NK-92 (cell line): Measurements from ENCODE around the gene INO80B.
"Not testable (repeated sequence)": the region's sequence is repeated elsewhere in the genome, so short reads cannot be mapped to it uniquely, and the experiment has no call there.

Experiments used
- DNase-seq: peaks from one replicate; lab custom pipeline; 2025; ENCODE audit not compliant: unreplicated experiment; lab: John Stamatoyannopoulos, UW

The INO80B gene

GRCh38 chr2:74474899-74475298, 20.0 kb downstream of the INO80B start:
- no peak for DNase-seq

DNA sequence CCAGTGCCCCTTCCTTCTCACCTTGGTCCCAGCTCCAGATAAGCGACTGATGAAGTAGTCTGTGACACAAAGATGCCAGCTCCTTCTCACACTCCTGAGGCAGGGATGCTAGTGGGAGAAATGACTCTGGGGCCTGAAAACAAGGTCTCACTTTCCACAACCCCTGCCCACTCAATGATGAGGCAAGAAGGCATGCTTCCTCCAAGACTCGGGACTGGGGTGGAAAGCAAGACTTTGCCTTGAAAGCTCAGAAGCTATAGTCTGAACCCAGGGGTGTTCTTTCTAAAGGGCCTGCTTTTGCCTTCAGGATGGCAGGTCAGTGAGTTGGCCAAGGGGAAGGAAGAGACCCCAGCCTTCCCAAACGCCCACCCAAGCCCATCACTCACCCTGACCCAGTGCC, 26.5 kb downstream of the INO80B start:
- no peak for DNase-seq

DNA sequence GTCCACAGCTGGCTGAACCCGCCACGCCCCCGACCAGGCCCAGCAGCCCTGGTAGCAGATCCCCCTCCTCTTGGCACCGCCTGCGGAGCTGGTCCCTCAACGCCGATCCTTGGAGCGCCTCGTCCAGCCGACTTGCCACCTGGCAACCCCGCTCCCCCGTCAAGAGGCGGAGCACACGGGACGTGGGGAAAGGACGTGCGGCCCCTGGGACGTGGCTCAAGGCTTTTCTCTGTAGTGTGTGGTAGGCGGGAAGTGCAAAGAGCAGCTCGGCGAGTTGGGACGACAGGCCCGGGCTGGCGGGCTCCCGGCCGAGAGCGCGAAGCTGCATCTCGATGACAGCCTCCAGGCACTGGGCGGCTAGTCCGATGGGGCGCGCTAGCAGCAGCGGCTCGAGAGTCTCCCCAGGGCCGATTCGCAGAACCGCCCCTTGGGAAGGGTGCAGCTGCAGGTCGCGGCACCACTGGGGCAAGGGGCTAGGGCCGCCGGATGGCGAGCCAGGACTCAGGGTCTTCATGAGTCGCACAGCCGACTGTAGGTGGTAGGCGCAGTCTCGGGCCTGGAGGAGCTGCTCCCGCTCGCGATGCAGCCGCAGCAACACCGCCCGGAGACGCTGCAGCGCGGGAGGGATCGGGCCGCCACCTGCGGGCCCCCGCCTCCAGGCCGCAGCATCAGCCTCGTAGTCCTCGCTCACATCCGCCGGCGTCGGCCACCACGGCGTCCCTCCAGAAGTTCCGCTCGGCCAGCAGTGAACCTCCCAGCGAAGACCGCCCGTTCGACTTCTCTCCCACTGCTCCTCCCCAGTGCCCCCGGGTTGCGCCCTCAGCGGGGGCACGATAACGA, 27.3 kb downstream of the INO80B start:
- no peak for DNase-seq

GRCh38 chr2:74482801-74483674, 28.2 kb downstream of the INO80B start, which contains the start of the genes CCDC142 and TTC31:
CCDC142 (minus strand) TSS chr2:74482998; CDS start chr2:74482837, 161 bp downstream.
TTC31 (plus strand) TSS chr2:74483081; CDS start chr2:74483096, 15 bp downstream.
- no peak for DNase-seq

- not testable (repeated sequence) for DNase-seq
Observed at GRCh38 chr2:74483675-74484164, 28.8 kb downstream of the INO80B start.

DNA sequence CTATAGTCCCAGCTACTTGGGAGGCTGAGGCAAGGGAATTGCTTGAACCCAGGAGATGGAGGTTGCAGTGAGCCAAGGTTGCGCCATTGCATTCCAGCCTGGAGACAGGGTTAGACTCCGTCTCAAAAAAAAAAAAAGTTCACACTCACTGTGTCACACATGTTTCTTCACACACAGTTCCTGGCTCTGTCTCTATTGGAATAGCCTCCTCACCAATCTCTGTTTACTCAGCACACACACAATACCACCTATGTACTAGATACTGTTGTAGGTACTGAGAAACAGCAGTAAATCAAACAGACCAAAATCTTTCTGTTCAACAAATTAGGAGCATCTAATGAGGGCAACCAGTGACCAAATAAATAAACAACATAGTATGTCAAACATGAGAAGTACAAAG, 31.3 kb downstream of the INO80B start:
- no peak for DNase-seq

- DNase-seq = no peak
Observed at GRCh38 chr2:74488643-74489481, 34.0 kb downstream of the INO80B start.

DNA sequence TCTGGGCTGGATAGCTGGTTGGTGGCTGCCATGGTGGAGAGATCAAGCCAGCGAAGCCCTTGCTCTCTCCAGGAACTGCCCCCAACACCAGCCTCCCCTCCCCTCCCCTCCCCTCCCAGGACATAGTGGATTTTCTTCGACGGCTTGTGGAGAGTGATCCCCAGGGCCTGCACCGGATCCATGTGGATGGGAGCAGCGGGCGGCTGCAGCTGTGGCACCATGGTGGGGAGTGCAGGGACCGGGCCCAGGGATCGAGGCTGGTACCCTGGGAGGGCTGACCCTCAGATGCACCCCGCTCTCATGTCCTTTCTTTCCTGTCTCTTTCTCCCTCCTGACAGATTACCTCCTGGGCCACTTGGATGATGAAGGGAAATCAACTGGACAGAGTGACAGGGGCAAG, 35.0 kb downstream of the INO80B start:
- no peak for DNase-seq

DNA sequence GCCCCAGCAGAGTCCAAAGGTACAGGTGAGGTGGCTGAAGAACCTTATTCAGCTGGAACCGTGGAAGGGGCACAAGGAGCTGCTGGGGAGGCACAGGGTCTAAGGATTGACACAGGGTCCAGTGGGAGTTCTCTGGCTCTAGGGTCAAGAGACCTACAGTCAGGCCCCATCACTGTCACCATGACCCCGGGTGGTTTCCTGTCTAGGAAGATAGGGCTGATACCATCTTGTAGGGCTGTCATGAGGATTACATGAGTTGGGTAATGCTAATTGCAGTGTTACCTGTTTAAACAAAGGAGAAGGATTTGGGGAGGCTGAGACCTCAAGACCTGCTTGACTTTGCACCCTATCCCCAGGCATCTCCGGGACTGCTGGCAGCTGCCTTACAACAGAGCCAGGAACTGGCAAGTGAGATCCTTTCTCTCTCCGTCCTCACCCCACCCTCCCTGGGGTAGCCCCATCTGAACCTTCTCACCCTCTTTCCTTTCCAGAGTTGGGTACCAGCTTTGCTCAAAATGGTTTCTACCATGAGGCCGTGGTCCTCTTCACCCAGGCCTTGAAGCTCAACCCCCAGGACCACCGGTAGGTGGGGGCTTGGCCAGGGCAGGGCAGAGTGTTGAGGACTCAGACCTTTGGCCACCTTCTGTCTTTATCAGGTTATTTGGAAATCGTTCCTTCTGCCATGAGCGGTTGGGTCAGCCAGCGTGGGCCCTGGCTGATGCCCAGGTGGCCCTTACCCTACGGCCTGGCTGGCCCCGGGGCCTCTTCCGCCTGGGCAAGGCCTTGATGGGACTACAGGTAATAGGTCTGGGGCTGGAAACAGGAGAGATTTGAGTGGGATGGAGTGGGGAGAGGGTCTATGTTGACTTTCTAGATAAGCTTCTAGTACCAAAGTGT, 37.0 kb downstream of the INO80B start:
- DNase-seq = no peak

DNA sequence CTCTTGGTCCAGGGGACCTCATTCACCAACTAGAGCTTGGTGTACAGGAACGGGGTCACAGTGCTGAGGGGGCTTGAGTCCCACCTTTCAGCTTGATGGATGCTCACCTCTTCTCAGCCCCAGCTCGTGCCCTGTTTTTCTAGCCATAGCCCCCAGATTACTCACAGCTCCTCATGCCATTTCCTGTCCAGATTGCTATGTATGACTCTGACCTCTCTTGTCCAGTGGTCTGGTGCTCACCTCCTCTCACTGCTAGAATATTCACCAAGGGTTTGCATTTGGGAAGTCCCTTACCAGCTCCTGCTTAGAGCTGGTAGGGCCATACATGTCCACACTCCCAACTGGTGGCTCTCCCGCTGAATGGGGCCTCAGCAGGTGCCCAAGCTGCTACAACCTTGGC, 38.7 kb downstream of the INO80B start:
- no peak for DNase-seq

DNA sequence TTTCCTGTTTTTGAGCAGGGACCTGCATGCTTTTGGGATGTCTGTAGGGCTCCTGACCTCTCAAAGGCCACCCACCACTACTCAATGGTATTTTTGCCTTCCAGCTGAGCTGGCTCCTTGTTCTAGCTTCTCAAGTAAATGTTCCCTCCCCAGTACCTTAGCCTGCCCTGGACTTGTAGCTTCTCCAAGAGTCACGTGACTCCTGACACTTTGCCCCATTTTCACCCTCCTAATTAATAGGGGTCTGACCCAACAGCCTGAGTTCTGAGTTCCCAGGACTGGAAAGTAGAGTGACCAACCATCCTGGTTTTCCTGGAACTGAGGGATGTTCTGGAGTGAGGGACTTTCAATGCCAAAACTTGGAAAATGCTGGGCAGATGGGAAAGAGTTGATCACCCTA, 40.6 kb downstream of the INO80B start:
- DNase-seq = no peak

DNA sequence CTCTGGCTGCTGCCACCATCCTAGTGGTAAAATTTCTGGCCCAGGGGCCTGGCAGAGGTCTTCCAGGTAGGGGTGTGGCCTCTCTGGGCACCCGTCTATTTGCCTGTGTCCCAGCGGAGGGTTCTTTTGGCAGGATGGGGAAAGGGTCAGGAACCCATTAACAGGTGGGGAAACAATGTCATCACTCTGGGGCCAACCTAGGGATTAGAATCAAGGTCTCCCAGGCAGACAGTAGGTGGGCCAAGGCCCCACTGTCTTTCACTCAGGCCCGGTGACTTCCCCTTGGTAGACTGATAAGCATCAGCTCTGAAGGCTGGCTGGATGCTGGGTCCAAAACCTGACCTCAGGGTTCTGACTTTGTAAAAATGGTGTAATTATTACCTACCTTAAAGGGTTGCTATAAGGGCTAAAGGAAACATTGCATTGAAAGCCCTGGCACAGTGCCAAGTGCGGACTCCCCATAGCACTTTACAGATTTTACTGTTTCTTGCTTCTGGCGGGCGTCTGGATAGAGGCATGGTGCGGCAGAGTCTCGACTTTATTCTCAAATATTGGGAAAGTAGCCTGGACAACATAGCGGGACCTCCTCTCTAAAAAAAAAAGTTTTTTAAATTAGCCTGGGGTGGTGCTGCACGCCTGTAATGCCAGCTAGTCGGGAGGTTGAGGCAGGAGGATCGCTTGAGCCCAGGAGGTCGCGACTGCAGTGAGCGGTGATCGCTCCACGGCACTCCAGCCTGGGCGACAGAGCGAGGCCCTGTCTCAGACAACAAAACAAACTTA, 42.3 kb downstream of the INO80B start:
- DNase-seq = no peak

- DNase-seq = no peak
Observed at GRCh38 chr2:74497777-74498499, 43.1 kb downstream of the INO80B start.

DNA sequence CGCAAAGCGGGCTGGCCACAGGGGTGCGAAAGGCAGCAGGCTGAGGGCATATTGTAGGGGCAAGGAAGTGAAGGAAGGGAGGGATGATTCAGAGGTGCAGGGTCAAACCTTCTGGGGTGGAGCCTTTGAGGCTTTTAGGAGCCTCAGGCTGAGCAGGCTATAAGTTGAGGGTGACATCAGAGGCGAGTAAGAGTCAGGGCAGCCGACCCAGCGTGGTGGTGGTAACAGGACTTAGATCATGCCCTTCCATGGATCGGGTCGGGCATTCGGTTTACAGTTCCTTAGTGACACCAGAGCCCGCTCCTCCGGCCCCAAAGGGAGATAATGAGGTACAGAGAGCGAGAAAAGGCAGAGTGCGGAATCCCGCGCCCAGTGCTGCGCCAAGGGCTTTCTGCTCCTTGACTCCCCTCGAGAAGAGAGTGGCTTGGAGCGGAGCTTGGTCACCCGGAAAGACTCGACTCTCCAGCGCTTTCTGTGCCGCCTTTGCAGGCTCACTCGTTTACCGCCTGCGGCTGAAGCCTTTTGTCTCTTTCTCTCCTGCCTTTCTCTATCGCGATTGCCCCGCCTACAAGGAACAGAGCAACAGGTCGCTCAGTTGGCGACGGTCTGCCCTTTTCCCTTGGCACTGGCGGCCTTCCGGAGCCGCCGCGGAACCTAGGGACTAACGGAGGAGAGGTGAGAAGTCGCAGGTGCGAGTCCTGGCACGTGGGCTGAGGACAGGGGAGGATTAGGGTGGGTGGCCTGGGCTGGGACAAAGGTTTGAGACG, 43.8 kb downstream of the INO80B start:
- DNase-seq = no peak

DNA sequence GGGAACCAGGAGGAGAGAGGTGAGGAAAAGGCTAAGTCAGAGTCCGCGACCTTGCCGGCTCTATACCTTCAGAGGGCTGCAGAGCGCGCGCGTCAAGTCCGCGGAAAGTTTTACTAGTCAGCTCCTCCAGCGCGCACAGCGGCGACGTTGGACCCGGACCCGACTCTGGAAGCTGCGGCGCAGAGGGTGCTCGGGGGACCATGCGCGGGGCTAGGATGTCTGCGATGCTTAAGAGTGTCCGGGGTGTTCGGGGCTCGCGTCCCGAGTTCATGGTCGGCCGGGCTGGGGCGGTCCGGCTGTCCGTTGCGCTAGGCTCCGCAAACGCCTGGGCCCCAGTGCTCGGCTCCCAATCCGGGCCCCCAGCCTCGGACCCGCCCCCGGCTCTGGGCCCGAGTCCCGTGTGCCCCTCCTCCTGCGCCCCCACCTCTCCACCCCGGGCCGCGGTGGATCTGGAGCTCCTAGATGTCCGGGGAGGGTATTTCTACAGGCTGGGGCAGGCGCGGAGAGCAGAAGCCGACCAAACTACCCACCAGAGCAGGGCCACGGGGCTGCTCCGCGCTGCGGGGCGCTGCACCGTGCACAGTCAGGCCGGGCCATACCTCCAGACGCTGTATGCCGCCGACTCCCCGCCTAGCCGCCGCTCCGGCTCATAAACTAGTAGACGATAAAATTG, 44.5 kb downstream of the INO80B start, which contains the start of gene LBX2:
Gene LBX2 (minus strand): TSS at position 337 of the 673 bp plus-strand sequence. CDS start 66 bp downstream, at position 271.
- DNase-seq = no peak

DNA sequence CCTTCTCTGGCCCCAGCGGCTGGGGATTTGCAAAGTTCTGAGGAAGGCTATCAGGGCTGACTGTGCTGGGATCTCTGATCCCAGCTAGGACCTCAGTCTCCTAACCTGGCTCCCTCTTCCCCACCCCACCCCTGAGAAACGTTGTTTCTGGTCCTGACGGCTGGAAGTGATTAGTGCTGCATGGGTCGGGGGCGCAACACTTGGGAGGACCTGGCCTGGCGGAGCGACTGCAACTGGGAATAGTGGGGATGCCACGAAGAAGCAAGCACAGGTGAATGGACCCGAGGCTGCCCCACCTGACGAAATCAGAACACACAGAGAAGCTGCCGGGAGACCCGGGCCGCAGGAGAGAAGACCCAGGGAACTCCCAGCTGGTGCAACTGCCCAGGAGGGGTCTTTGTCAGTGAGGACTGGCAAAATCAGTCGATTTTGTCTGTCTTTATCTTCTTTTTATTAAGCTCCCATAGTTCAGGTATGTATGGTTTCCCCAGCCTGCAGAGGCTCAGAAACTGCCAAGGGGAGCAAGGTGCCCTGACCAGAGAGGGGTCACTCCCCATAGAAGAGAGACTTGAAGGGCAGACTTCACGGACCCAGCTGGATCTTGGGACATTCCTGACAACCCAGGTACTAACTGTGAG, 45.2 kb downstream of the INO80B start:
- DNase-seq = no peak

GRCh38 chr2:74500578-74500946, 45.7 kb downstream of the INO80B start:
- DNase-seq = no peak
